GM23338 (cell line): Measurements from ENCODE around the gene COL16A1.

Source experiments
- CTCF ChIP-seq, 2 experiments: fragments of 200-600 bp in 1 of 2; sonication (generic) in 1 of 2; conservative IDR thresholded peaks; 2 replicates each; pipeline versions ENCODE4 v1.5.1 to v1.6.1; 2016 to 2017; ENCODE audit warnings: antibody characterized with exemption in 2 of 2, low read depth in 2 of 2, mild to moderate bottlenecking in 2 of 2, moderate library complexity in 1 of 2
- EZH2 ChIP-seq: fragments of 200-600 bp; sonication (generic); IDR thresholded peaks from one replicate; pipeline ENCODE4 v1.8.0; 2017; ENCODE audit warnings: antibody characterized with exemption, mild to moderate bottlenecking, low read depth; ENCODE audit not compliant: unreplicated experiment
- POLR2AphosphoS5 ChIP-seq: IDR thresholded peaks from 2 replicates; pipeline ENCODE4 v1.6.1; 2016; ENCODE audit warnings: antibody characterized with exemption, low read depth
- REST ChIP-seq: IDR thresholded peaks from one replicate; pipeline ENCODE4 v1.6.1; 2018; ENCODE audit warnings: antibody characterized with exemption; ENCODE audit not compliant: unreplicated experiment

GRCh38 chr1:31652891-31653499 is 50.8 kb downstream of the COL16A1 start:
- TF ChIP-seq REST (no peak), CTCF (conservative IDR thresholded peaks at IDR 0.05; ENCODE audit: low read depth in 2 of 2) (no peak), EZH2 (no peak), POLR2AphosphoS5 (no peak)
